Measurements from ENCODE around the gene EWSR1.
"Not testable (repeated sequence)": the region's sequence is repeated elsewhere in the genome, so short reads cannot be mapped to it uniquely, and the experiment has no call there.

EWSR1 gene

DNA sequence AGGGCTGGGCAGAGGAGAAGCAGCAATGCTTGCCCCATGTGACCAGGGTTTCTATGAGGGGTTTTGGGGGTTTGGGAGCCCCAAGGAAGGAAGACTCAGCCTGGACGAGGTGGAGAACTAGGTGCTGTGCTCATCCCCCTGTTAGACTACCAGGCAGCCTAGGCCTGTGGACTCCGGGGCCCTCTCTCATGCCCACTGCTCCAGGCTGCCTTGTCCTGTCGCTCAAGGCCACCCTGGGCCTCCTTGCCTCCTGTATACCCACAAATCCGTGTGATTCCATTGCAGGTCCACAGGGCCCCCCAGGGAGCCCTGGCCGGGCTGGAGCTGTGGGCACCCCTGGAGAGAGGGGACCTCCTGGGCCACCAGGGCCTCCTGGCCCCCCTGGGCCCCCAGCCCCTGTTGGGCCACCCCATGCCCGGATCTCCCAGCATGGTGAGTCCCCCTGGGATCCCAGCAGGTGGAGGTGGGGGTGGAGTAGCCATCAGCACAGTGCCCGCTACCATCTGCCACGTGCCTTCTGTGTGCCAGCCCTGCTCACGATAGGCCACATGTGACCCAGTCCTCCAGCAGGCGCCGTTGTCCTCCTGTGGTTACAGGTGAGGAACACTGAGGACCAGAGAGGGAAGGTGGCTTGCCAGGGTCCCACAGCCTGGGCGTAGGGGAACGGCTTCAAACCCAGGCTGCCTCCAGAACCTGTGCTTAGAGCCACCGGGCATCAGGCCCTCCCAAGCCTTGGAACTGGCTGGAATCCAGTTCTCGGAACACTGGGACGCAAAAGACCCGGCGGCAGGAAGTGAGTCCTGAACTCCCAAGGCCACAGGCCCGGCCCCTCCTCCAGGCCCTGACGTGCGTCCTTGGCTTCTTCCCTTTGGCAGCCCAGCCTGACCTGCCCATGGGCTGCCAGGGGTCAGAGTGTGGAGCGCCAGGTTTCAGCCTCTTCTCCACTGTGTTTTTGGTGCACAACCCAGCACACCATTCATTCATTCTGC lies 35.8 kb upstream of the EWSR1 start:
- no peaks in the 10 kb centered on the region for H3K36me3 ChIP-seq (ENCODE audit: insufficient read depth, low read length)
- H3K4me2 ChIP-seq (ENCODE audit: low read length) = no peak overlapping the region
- no peak overlapping the region for H3K9ac ChIP-seq (ENCODE audit: low read depth, low read length)
- H3K4me1 ChIP-seq (ENCODE audit: control insufficient read depth, insufficient read depth, low read length) = no peaks in the 10 kb centered on the region
- peaks cover 4% of the 10 kb centered on the region for H3K27me3 ChIP-seq (ENCODE audit: control insufficient read depth, insufficient read depth, low read length)
- H3K4me3 ChIP-seq (ENCODE audit: low read length) = no peak overlapping the region
- H3K9me3 ChIP-seq (replicated peaks; ENCODE audit: low read length) = peaks cover 4% of the 10 kb centered on the region

GRCh38 chr22:29233277-29233877 lies 34.7 kb upstream of the EWSR1 start:
- H3K4me1 ChIP-seq (ENCODE audit: control insufficient read depth, insufficient read depth, low read length) = no peaks in the 10 kb centered on the region
- no peaks in the 10 kb centered on the region for H3K36me3 ChIP-seq (ENCODE audit: insufficient read depth, low read length)
- H3K9me3 ChIP-seq (replicated peaks; ENCODE audit: low read length) = peaks cover 4% of the 10 kb centered on the region
- H3K27me3 ChIP-seq (ENCODE audit: control insufficient read depth, insufficient read depth, low read length) = peaks cover 4% of the 10 kb centered on the region
- H3K4me3 ChIP-seq (ENCODE audit: low read length) = no peak overlapping the region
- no peak overlapping the region for H3K9ac ChIP-seq (ENCODE audit: low read depth, low read length)
- no peak overlapping the region for H3K4me2 ChIP-seq (ENCODE audit: low read length)

DNA sequence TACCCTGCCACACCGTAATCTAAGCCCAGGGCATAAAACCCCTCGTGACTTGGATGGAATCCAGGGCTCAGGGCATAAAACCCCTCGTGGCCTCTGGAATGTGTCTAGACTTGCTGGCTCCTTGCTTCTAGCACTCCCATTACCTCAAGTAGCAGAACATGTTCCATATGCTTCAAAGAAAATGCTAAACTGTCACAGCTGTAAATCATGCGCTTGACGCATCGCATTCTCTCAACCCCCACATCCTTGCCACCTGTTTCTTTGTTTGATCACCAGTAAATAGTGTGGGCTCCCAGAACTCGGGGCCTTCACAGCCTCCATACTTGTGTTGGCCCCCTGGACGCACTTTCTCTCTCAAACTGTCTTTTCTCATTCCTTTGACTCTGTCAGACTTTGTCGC lies 27.6 kb upstream of the EWSR1 start:
- H3K9ac ChIP-seq (ENCODE audit: low read depth, low read length); H3K9me3 ChIP-seq (replicated peaks; ENCODE audit: low read length); H3K4me3 ChIP-seq (ENCODE audit: low read length); H3K4me1 ChIP-seq (ENCODE audit: control insufficient read depth, insufficient read depth, low read length); H3K36me3 ChIP-seq (ENCODE audit: insufficient read depth, low read length); H3K4me2 ChIP-seq (ENCODE audit: low read length): not testable (repeated sequence)
- peaks cover 15% of the 10 kb centered on the region for H3K27me3 ChIP-seq (ENCODE audit: control insufficient read depth, insufficient read depth, low read length)

- Histone ChIP-seq H3K36me3 (ENCODE audit: insufficient read depth, low read length) (no peaks in the 10 kb centered on the region), H3K9ac (ENCODE audit: low read depth, low read length) (no peak overlapping the region), H3K4me1 (ENCODE audit: control insufficient read depth, insufficient read depth, low read length) (no peaks in the 10 kb centered on the region), H3K4me2 (ENCODE audit: low read length) (no peak overlapping the region), H3K4me3 (ENCODE audit: low read length) (no peak overlapping the region), H3K27me3 (ENCODE audit: control insufficient read depth, insufficient read depth, low read length) (peaks cover 15% of the 10 kb centered on the region), H3K9me3 (replicated peaks; ENCODE audit: low read length) (peaks cover 4% of the 10 kb centered on the region)
Observed at GRCh38 chr22:29243874-29244446, 24.1 kb upstream of the EWSR1 start.

DNA sequence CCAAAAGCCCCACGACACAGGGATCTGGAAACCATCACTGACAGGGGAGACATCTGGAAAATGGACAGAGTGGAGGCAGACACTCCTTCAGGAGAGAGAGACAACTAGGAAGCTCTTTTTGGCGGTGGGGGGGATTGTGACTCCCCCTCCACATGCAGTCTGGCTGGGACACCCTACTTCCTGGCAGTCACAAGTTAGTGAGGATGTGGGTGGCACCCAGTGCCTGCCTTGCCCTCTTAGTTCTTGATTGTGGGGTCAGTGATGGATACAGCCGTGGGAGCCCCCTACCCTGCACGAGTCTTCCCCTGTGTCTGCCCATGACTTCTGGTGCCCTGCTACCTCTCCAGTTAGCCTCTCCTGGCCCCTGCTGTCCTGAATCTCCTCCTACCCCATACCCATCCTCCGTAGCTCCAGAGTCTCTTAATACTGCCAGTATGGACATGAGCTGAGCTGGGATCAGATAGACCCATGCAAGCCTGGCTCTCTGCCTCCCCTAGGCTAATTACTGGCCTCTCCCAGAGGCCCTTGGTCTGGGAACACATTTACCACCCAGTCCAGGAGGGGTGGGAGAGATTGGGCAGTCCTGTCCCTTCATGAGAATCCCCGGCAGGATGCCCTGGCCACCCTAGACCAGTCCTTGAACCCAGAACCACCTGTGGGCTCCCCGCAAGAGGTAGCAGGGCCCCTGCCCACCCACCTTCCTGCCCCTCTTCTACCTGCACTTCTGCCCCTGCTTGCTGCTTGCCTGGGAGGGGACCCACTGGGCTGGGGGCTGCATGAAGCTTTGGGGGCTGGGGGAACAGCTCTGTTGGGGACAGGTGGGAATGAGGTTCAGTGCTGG lies 23.1 kb upstream of the EWSR1 start:
- peaks cover 4% of the 10 kb centered on the region for H3K9me3 ChIP-seq (replicated peaks; ENCODE audit: low read length)
- H3K4me1 ChIP-seq (ENCODE audit: control insufficient read depth, insufficient read depth, low read length) = no peaks in the 10 kb centered on the region
- no peak overlapping the region for H3K4me2 ChIP-seq (ENCODE audit: low read length)
- no peak overlapping the region for H3K9ac ChIP-seq (ENCODE audit: low read depth, low read length)
- no peaks in the 10 kb centered on the region for H3K36me3 ChIP-seq (ENCODE audit: insufficient read depth, low read length)
- H3K27me3 ChIP-seq (ENCODE audit: control insufficient read depth, insufficient read depth, low read length) = peaks cover 15% of the 10 kb centered on the region
- H3K4me3 ChIP-seq (ENCODE audit: low read length) = no peak overlapping the region

- Histone ChIP-seq H3K4me2 (ENCODE audit: low read length) (no peak overlapping the region), H3K36me3 (ENCODE audit: insufficient read depth, low read length) (no peaks in the 10 kb centered on the region), H3K4me3 (ENCODE audit: low read length) (no peak overlapping the region), H3K4me1 (ENCODE audit: control insufficient read depth, insufficient read depth, low read length) (no peaks in the 10 kb centered on the region), H3K9ac (ENCODE audit: low read depth, low read length) (no peak overlapping the region), H3K27me3 (ENCODE audit: control insufficient read depth, insufficient read depth, low read length) (peaks cover 15% of the 10 kb centered on the region), H3K9me3 (replicated peaks; ENCODE audit: low read length) (peaks cover 4% of the 10 kb centered on the region)
Observed at GRCh38 chr22:29245626-29246385, 22.3 kb upstream of the EWSR1 start.

DNA sequence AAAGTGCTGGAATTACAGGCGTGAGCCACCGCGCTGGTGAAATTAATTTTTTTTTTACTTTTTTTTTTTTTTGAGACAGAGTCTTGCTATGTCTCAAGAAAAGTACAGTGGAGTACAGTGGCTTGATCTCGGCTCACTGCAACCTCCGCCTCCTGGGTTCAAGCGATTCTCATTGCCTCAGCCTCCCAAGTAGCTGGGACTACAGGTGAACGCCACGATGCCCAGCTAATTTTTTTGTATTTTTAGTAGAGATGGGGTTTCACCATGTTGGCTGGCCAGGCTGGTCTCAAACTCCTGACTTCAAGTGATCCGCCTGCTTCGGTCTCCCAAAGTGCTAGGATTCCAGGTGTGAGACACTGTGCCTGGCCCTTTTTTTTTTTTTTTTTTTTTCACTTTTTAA lies 20.2 kb upstream of the EWSR1 start:
- H3K36me3 ChIP-seq (ENCODE audit: insufficient read depth, low read length); H3K4me3 ChIP-seq (ENCODE audit: low read length); H3K9ac ChIP-seq (ENCODE audit: low read depth, low read length); H3K4me1 ChIP-seq (ENCODE audit: control insufficient read depth, insufficient read depth, low read length); H3K4me2 ChIP-seq (ENCODE audit: low read length); H3K9me3 ChIP-seq (replicated peaks; ENCODE audit: low read length): not testable (repeated sequence)
- H3K27me3 ChIP-seq (ENCODE audit: control insufficient read depth, insufficient read depth, low read length) = peaks cover 15% of the 10 kb centered on the region

DNA sequence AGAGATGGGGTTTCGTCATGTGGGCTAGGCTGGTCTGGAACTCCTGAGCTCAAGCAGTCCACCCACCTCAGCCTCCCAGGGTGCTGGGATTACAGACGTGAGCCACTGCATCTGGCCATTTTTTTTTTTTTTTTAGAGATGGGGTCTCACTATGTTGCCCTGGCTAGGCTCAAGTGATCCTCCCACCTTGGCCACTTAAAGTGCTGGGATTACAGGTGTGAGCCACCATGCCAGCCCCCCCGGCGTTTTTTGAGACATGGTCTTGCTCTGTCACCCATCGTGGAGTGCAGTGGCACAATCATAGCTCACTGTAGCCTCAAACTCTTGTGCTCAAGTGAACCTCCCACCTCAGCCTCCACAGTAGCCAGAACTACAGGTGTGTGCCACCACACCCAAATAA lies 16.8 kb upstream of the EWSR1 start:
- H3K4me2 ChIP-seq (ENCODE audit: low read length) = no peak overlapping the region
- no peaks in the 10 kb centered on the region for H3K4me1 ChIP-seq (ENCODE audit: control insufficient read depth, insufficient read depth, low read length)
- no peak overlapping the region for H3K4me3 ChIP-seq (ENCODE audit: low read length)
- no peak overlapping the region for H3K9ac ChIP-seq (ENCODE audit: low read depth, low read length)
- no peaks in the 10 kb centered on the region for H3K9me3 ChIP-seq (replicated peaks; ENCODE audit: low read length)
- no peaks in the 10 kb centered on the region for H3K36me3 ChIP-seq (ENCODE audit: insufficient read depth, low read length)
- peaks cover 6% of the 10 kb centered on the region for H3K27me3 ChIP-seq (ENCODE audit: control insufficient read depth, insufficient read depth, low read length)

GRCh38 chr22:29251981-29252911 lies 15.8 kb upstream of the EWSR1 start:
- Histone ChIP-seq H3K4me1 (ENCODE audit: control insufficient read depth, insufficient read depth, low read length) (no peaks in the 10 kb centered on the region), H3K9ac (ENCODE audit: low read depth, low read length) (no peak overlapping the region), H3K36me3 (ENCODE audit: insufficient read depth, low read length) (no peaks in the 10 kb centered on the region), H3K27me3 (ENCODE audit: control insufficient read depth, insufficient read depth, low read length) (peaks cover 6% of the 10 kb centered on the region), H3K4me2 (ENCODE audit: low read length) (no peak overlapping the region), H3K4me3 (ENCODE audit: low read length) (no peak overlapping the region), H3K9me3 (replicated peaks; ENCODE audit: low read length) (no peaks in the 10 kb centered on the region)

Measured in skeletal muscle satellite cell (primary cell).